Measurements from ENCODE around the gene POLH.

Gene POLH

DNA sequence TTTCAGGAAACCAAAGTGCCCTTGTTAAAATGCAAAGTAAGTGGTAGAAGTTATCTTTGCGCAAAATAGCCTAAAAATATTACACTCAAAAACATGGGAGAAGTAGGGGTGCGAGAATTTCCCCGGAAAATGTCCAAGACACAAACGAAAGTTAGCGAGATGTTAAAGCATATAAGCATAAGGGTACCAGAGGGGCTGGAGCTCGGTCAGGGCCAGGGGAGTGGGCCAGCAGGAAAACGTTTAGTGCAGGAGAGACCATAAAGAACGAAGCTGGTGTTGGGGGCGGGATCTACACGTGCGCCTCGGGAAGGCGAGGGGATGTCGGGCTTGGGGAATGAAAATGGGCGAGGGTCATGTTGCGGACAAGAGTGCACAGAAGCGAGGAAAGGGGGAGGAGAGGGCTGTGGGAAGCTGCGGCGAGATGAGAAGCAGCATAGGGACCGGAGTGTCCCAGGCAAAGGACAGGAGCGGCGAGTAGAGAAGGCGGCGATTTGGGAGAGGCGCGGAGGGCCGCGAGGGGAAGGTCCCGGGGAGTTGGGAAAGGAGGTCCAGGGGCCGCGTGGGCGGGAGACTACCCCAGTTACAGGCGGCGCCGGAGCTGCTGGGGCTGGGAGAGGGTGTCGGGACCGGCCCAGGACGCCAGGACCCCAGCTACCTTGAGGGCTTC lies 747 bp upstream of the POLH start:
- no peak for TF ChIP-seq CTCF (IDR thresholded peaks at IDR 0.05)
- no peaks in the 10 kb centered on the region for H3K27me3 ChIP-seq
- peak overlapping the region; percentile 76 for H3K27ac ChIP-seq
- H3K36me3 ChIP-seq: no peaks in the 10 kb centered on the region
- no peaks in the 10 kb centered on the region for H3K9me3 ChIP-seq
- peak overlapping the region; percentile 72 to 96 for H3K4me3 ChIP-seq (ENCODE audit: low read depth in 1 of 2, low read length in 1 of 2)
- peaks cover 23 to 28% of the 10 kb centered on the region in 2 experiments for H3K4me1 ChIP-seq (ENCODE audit: control insufficient read depth in 1 of 2, insufficient read depth in 1 of 2, low read depth in 1 of 2, low read length in 1 of 2)

GRCh38 chr6:43578748-43579147 lies 2.8 kb downstream of the POLH start:
- Histone ChIP-seq H3K4me1 (ENCODE audit: control insufficient read depth in 1 of 2, insufficient read depth in 1 of 2, low read depth in 1 of 2, low read length in 1 of 2) (peaks cover 23 to 28% of the 10 kb centered on the region in 2 experiments), H3K27ac (no peak overlapping the region), H3K4me3 (ENCODE audit: low read depth in 1 of 2, low read length in 1 of 2) (no peak overlapping the region), H3K27me3 (no peaks in the 10 kb centered on the region), H3K9me3 (no peaks in the 10 kb centered on the region), H3K36me3 (peaks cover 18% of the 10 kb centered on the region)
- no peak for TF ChIP-seq CTCF (IDR thresholded peaks at IDR 0.05)

GRCh38 chr6:43579171-43579570 lies 3.2 kb downstream of the POLH start:
- Histone ChIP-seq H3K4me1 (ENCODE audit: control insufficient read depth in 1 of 2, insufficient read depth in 1 of 2, low read depth in 1 of 2, low read length in 1 of 2) (peaks cover 23 to 28% of the 10 kb centered on the region in 2 experiments), H3K4me3 (ENCODE audit: low read depth in 1 of 2, low read length in 1 of 2) (no peak overlapping the region), H3K9me3 (no peaks in the 10 kb centered on the region), H3K27me3 (no peaks in the 10 kb centered on the region), H3K36me3 (peaks cover 22% of the 10 kb centered on the region), H3K27ac (no peak overlapping the region)
- no peak for TF ChIP-seq CTCF (IDR thresholded peaks at IDR 0.05)

GRCh38 chr6:43582911-43583310 lies 6.9 kb downstream of the POLH start:
- TF ChIP-seq CTCF (IDR thresholded peaks at IDR 0.05): no peak
- Histone ChIP-seq H3K4me1 (ENCODE audit: control insufficient read depth in 1 of 2, insufficient read depth in 1 of 2, low read depth in 1 of 2, low read length in 1 of 2) (no peaks in the 10 kb centered on the region), H3K36me3 (peaks cover 57% of the 10 kb centered on the region)

GRCh38 chr6:43584892-43585570 lies 9.0 kb downstream of the POLH start:
- Histone ChIP-seq H3K9me3 (no peaks in the 10 kb centered on the region), H3K27ac (no peak overlapping the region), H3K4me3 (ENCODE audit: low read depth in 1 of 2, low read length in 1 of 2) (no peak overlapping the region), H3K27me3 (no peaks in the 10 kb centered on the region), H3K4me1 (ENCODE audit: control insufficient read depth in 1 of 2, insufficient read depth in 1 of 2, low read depth in 1 of 2, low read length in 1 of 2) (no peaks in the 10 kb centered on the region), H3K36me3 (peaks cover 70% of the 10 kb centered on the region)
- TF ChIP-seq CTCF (IDR thresholded peaks at IDR 0.05): no peak

More at GRCh38 chr6:43582911-43583310, 6.9 kb downstream of the POLH start:
- Histone ChIP-seq H3K27ac (no peak overlapping the region), H3K9me3 (no peaks in the 10 kb centered on the region), H3K4me3 (ENCODE audit: low read depth in 1 of 2, low read length in 1 of 2) (no peak overlapping the region), H3K27me3 (no peaks in the 10 kb centered on the region)

Measured in neutrophil (primary cell).